K562 (cell line): ENCODE data around the gene ITPR3. TPM values are rescaled to one million over a fixed set of nuclear protein-coding genes. Genes with fewer than 3 reads are reported as not detected.

Experiments used
- ATF7 ChIP-seq: fragments of 450-650 bp; IDR thresholded peaks from 2 replicates; pipeline ENCODE4 v1.7.1; 2014; ENCODE audit warnings: mild to moderate bottlenecking, moderate library complexity
- CCAR2 ChIP-seq: fragments of 200-400 bp; formaldehyde crosslinking; IDR thresholded peaks from 2 replicates; pipeline ENCODE4 v1.6.1; 2017; ENCODE audit warnings: mild to moderate bottlenecking, low read depth, low read length
- CHCHD3 ChIP-seq: fragments of 250-450 bp; sonication (Bioruptor Pico); IDR thresholded peaks from 2 replicates; pipeline ENCODE4 v2.1.2; 2022; ENCODE audit warnings: mild to moderate bottlenecking
- CTBP1 ChIP-seq: fragments of 450-650 bp; IDR thresholded peaks from 2 replicates; pipeline ENCODE4 v1.6.1; 2016; ENCODE audit warnings: borderline replicate concordance
- DEAF1 ChIP-seq: fragments of 450-650 bp; formaldehyde crosslinking; IDR thresholded peaks from 2 replicates; pipeline ENCODE4 v1.4.0; 2020; ENCODE audit warnings: mild to moderate bottlenecking, moderate library complexity
- FOXA3 ChIP-seq, 2 experiments: fragments of 450-650 bp in 1 of 2; sonication (generic) in 1 of 2; formaldehyde crosslinking; IDR thresholded peaks in 1 of 2; conservative IDR thresholded peaks in 1 of 2; 2 replicates each; pipeline versions ENCODE4 v1.4.0 to v1.8.0; 2020 to 2022; ENCODE audit warnings: mild to moderate bottlenecking in 2 of 2, missing genetic modification reagents in 1 of 2
- KAT2B ChIP-seq: IDR thresholded peaks from one replicate; pipeline ENCODE4 v1.6.1; 2012; ENCODE audit warnings: low read depth, mild to moderate bottlenecking, control low read depth, inconsistent platforms, low read length, moderate library complexity
- MED1 ChIP-seq: sonication (generic); formaldehyde crosslinking; IDR thresholded peaks from 2 replicates; pipeline ENCODE4 v1.8.1; 2023; ENCODE audit warnings: missing genetic modification reagents, borderline replicate concordance
- NR2F6 ChIP-seq: fragments of 450-650 bp; formaldehyde crosslinking; IDR thresholded peaks from 2 replicates; pipeline ENCODE4 v1.4.0; 2020; ENCODE audit warnings: mild to moderate bottlenecking
- SAP30 ChIP-seq: fragments of 200-600 bp; sonication (generic); IDR thresholded peaks from 2 replicates; pipeline ENCODE4 v1.6.1; 2012; ENCODE audit warnings: borderline replicate concordance, low read depth, mild to moderate bottlenecking, moderate library complexity, low read length, control low read depth, inconsistent platforms; ENCODE audit not compliant: insufficient read depth, poor library complexity, severe bottlenecking
- SMARCC2 ChIP-seq: fragments of 450-650 bp; IDR thresholded peaks from 2 replicates; pipeline ENCODE4 v1.6.1; 2017; ENCODE audit warnings: antibody characterized with exemption, moderate library complexity, mild to moderate bottlenecking, low read depth
- SRSF3 ChIP-seq: fragments of 200-400 bp; formaldehyde crosslinking; IDR thresholded peaks from 2 replicates; pipeline ENCODE4 v1.6.1; 2016; ENCODE audit warnings: mild to moderate bottlenecking, low read length, moderate library complexity; ENCODE audit not compliant: insufficient read depth
- TFAP4 ChIP-seq: sonication (generic); formaldehyde crosslinking; IDR thresholded peaks from 2 replicates; pipeline ENCODE4 v1.8.0; 2022; ENCODE audit warnings: missing genetic modification reagents, mild to moderate bottlenecking, moderate library complexity, borderline replicate concordance
- TRIM24 ChIP-seq, 2 experiments: fragments of 450-650 bp; IDR thresholded peaks; 2 replicates each; pipeline ENCODE4 v1.6.1; 2016
- ZNF133 ChIP-seq: fragments of 250-450 bp; sonication (Bioruptor Pico); IDR thresholded peaks from 2 replicates; pipeline ENCODE4 v1.4.0; 2020; ENCODE audit warnings: mild to moderate bottlenecking
- ZNF668 ChIP-seq: fragments of 250-450 bp; sonication (Bioruptor Pico); IDR thresholded peaks from 2 replicates; pipeline ENCODE4 v1.8.0; 2022; ENCODE audit warnings: mild to moderate bottlenecking, inconsistent platforms
- polyA plus RNA-seq, 8 experiments: library from polyadenylated mRNA; depleted of rRNA in 4 of 8; stranded (reverse) in 5 of 8; unstranded in 3 of 8; fragments of >200 nt; fragmentation: Nextera tagmentation in 2 of 8; fragmentation: Illumina TruSeq in 1 of 8; extraction: Ambion mirVana in 2 of 8; extraction: Trizol in 1 of 8; gene quantifications; 2 replicates each; pipeline versions ENCODE4 v1.2.1 to v1.2.3, GENCODE V29; 2011 to 2014; ENCODE audit warnings: inconsistent platforms in 1 of 8, missing spikeins in 1 of 8
- total RNA-seq, 7 experiments: library from RNA; depleted of rRNA in 6 of 7; stranded (reverse); fragments of >200 nt in 6 of 7; fragmentation: Illumina TruSeq in 2 of 7; extraction: Trizol in 2 of 7; gene quantifications; 2 replicates each; pipeline versions ENCODE4 v1.2.1 to v1.2.3, GENCODE V29; 2011 to 2021; ENCODE audit warnings: low replicate concordance in 1 of 7
- TF ChIP-seq, protein P1 (sequence below): sonication (generic); formaldehyde crosslinking; IDR thresholded peaks from 2 replicates; pipeline ENCODE4 v1.8.0; 2022; ENCODE audit warnings: mild to moderate bottlenecking, low read depth, missing genetic modification reagents

Gene ITPR3
- total and polyA plus RNA-seq, 9 of the 15 experiments (the other 6 are each of a cell fraction or from before 2014, with no cell fraction given), result 0.39 to 35.7 (median 13.2) TPM

- TF ChIP-seq, protein P1, sequence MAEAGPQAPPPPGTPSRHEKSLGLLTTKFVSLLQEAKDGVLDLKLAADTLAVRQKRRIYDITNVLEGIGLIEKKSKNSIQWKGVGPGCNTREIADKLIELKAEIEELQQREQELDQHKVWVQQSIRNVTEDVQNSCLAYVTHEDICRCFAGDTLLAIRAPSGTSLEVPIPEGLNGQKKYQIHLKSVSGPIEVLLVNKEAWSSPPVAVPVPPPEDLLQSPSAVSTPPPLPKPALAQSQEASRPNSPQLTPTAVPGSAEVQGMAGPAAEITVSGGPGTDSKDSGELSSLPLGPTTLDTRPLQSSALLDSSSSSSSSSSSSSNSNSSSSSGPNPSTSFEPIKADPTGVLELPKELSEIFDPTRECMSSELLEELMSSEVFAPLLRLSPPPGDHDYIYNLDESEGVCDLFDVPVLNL (CRISPR knock-in tag), result no peak
- TF ChIP-seq SRSF3 (no peak), CHCHD3 (no peak), SMARCC2 (no peak), CCAR2 (no peak), NR2F6 (CRISPR knock-in tag) (no peak), ZNF133 (no peak), MED1 (CRISPR knock-in tag) (no peak), KAT2B (no peak), SAP30 (no peak), FOXA3 (CRISPR knock-in tag; conservative IDR thresholded peaks at IDR 0.05 in 1 of 2, IDR thresholded peaks at IDR 0.05 in 1 of 2) (no peak), TFAP4 (CRISPR knock-in tag) (peak; percentile 76; the same call in 1 of the 2 replicates), CTBP1 (peak; percentile 46; the same call in 1 of the 2 replicates), ZNF668 (CRISPR knock-in tag) (no peak), ATF7 (peak; percentile 46; the same call in 1 of the 2 replicates), TRIM24 (IDR thresholded peaks at IDR 0.05) (no peak; a peak in 1 of 4 replicates), DEAF1 (peak; percentile 80)
- TF ChIP-seq, all 486 proteins: peak for 58
Measured at GRCh38 chr6:33585403-33586107, 35.6 kb upstream of the ITPR3 start (continued).
